ENCODE results near the gene ADAM21. TPM values are rescaled to one million over a fixed set of nuclear protein-coding genes. Genes with fewer than 3 reads are reported as not detected.
A peak's percentile ranks its signal among the peaks of the same experiment; 100 is the strongest.
"Not testable (repeated sequence)": the region's sequence is repeated elsewhere in the genome, so short reads cannot be mapped to it uniquely, and the experiment has no call there.

The ADAM21 gene
- total RNA-seq, result not detected in 2 replicates

GRCh38 chr14:70451874-70452273, at the start of gene ADAM21:
Gene ADAM21 (plus strand): TSS chr14:70452174. CDS start chr14:70457500, 5,326 bp downstream.
- Mint-ChIP-seq H3K36me3 (ENCODE audit: low read depth) (no peaks in the 10 kb centered on the region), H3K27ac (no peak within 1 kb of the TSS), H3K27me3 (peaks cover 6% of the 10 kb centered on the region), H3K4me3 (no peak within 1 kb of the TSS), H3K4me1 (no peaks in the 10 kb centered on the region), H3K9me3 (peaks cover 3% of the 10 kb centered on the region)
- DNase-seq, result no peak
- intact Hi-C loops (cut with micrococcal nuclease), result no loop called here

- H3K27me3 Mint-ChIP-seq; H3K9me3 Mint-ChIP-seq; H3K4me3 Mint-ChIP-seq; H3K4me1 Mint-ChIP-seq; DNase-seq; H3K27ac Mint-ChIP-seq; intact Hi-C loops (cut with micrococcal nuclease); H3K36me3 Mint-ChIP-seq (ENCODE audit: low read depth): not testable (repeated sequence)
Observed at GRCh38 chr14:70403335-70403734, 48.6 kb upstream of the ADAM21 start.

- H3K36me3 Mint-ChIP-seq (ENCODE audit: low read depth); H3K9me3 Mint-ChIP-seq; H3K27me3 Mint-ChIP-seq; DNase-seq; H3K4me1 Mint-ChIP-seq; intact Hi-C loops (cut with micrococcal nuclease); H3K4me3 Mint-ChIP-seq; H3K27ac Mint-ChIP-seq: not testable (repeated sequence)
Observed at GRCh38 chr14:70406216-70406615, 45.8 kb upstream of the ADAM21 start.

GRCh38 chr14:70407621-70408020, 44.4 kb upstream of the ADAM21 start:
- intact Hi-C loops (cut with micrococcal nuclease), result no loop called here
- no peak overlapping the region for H3K27ac Mint-ChIP-seq
- no peak for DNase-seq
- no peaks in the 10 kb centered on the region for H3K36me3 Mint-ChIP-seq (ENCODE audit: low read depth)
- H3K4me3 Mint-ChIP-seq, result no peak overlapping the region
- H3K9me3 Mint-ChIP-seq, result no peaks in the 10 kb centered on the region
- H3K4me1 Mint-ChIP-seq, result no peaks in the 10 kb centered on the region
- H3K27me3 Mint-ChIP-seq, result no peaks in the 10 kb centered on the region

- no peak overlapping the region for H3K27ac Mint-ChIP-seq
- intact Hi-C loops (cut with micrococcal nuclease), result no loop called here
- peak overlapping the region; percentile 79 for H3K4me3 Mint-ChIP-seq
- H3K27me3 Mint-ChIP-seq, result no peaks in the 10 kb centered on the region
- H3K9me3 Mint-ChIP-seq, result no peaks in the 10 kb centered on the region
- DNase-seq, result no peak
- peaks cover 15% of the 10 kb centered on the region for H3K4me1 Mint-ChIP-seq
- H3K36me3 Mint-ChIP-seq (ENCODE audit: low read depth), result no peaks in the 10 kb centered on the region
Observed at GRCh38 chr14:70415788-70416187, 36.2 kb upstream of the ADAM21 start.

GRCh38 chr14:70416338-70416724, 35.6 kb upstream of the ADAM21 start:
- intact Hi-C loops (cut with micrococcal nuclease), result no loop called here
- H3K27me3 Mint-ChIP-seq, result no peaks in the 10 kb centered on the region
- H3K4me3 Mint-ChIP-seq, result peak overlapping the region; percentile 89
- no peak overlapping the region for H3K27ac Mint-ChIP-seq
- no peak for DNase-seq
- peaks cover 15% of the 10 kb centered on the region for H3K4me1 Mint-ChIP-seq
- no peaks in the 10 kb centered on the region for H3K36me3 Mint-ChIP-seq (ENCODE audit: low read depth)
- H3K9me3 Mint-ChIP-seq, result no peaks in the 10 kb centered on the region

- no peaks in the 10 kb centered on the region for H3K36me3 Mint-ChIP-seq (ENCODE audit: low read depth)
- H3K4me3 Mint-ChIP-seq, result peak within 1 kb of the TSS; percentile 89
- peaks cover under 1% of the 10 kb centered on the region for H3K27me3 Mint-ChIP-seq
- DNase-seq, result peak; percentile 83
- peak within 1 kb of the TSS; percentile 23 for H3K27ac Mint-ChIP-seq
- intact Hi-C loops (cut with micrococcal nuclease), result no loop called here
- no peaks in the 10 kb centered on the region for H3K9me3 Mint-ChIP-seq
- peaks cover 15% of the 10 kb centered on the region for H3K4me1 Mint-ChIP-seq
Observed at GRCh38 chr14:70416725-70417349, 35.1 kb upstream of the ADAM21 start, which contains the start of gene SYNJ2BP. Gene SYNJ2BP (minus strand): TSS chr14:70417090. CDS start chr14:70416963, 127 bp downstream.

- H3K27me3 Mint-ChIP-seq; intact Hi-C loops (cut with micrococcal nuclease); H3K9me3 Mint-ChIP-seq; H3K36me3 Mint-ChIP-seq (ENCODE audit: low read depth); DNase-seq; H3K27ac Mint-ChIP-seq; H3K4me3 Mint-ChIP-seq: not testable (repeated sequence)
- peaks cover 15% of the 10 kb centered on the region for H3K4me1 Mint-ChIP-seq
Observed at GRCh38 chr14:70419270-70419931, 32.6 kb upstream of the ADAM21 start.

GRCh38 chr14:70422538-70422937, 29.4 kb upstream of the ADAM21 start:
- Mint-ChIP-seq H3K4me3 (no peak overlapping the region), H3K4me1 (no peaks in the 10 kb centered on the region), H3K27ac (no peak overlapping the region), H3K9me3 (no peaks in the 10 kb centered on the region), H3K27me3 (peaks cover 5% of the 10 kb centered on the region), H3K36me3 (ENCODE audit: low read depth) (no peaks in the 10 kb centered on the region)
- no peak for DNase-seq
- intact Hi-C loops (cut with micrococcal nuclease), result no loop called here

- Mint-ChIP-seq H3K27ac (no peak overlapping the region), H3K9me3 (peaks cover 7% of the 10 kb centered on the region)
Observed at GRCh38 chr14:70425354-70425753, 26.6 kb upstream of the ADAM21 start.

GRCh38 chr14:70426555-70426954, 25.4 kb upstream of the ADAM21 start:
- peaks cover 11% of the 10 kb centered on the region for H3K9me3 Mint-ChIP-seq
- H3K27me3 Mint-ChIP-seq; H3K27ac Mint-ChIP-seq; H3K4me3 Mint-ChIP-seq; H3K36me3 Mint-ChIP-seq (ENCODE audit: low read depth); H3K4me1 Mint-ChIP-seq; DNase-seq; intact Hi-C loops (cut with micrococcal nuclease): not testable (repeated sequence)

More at GRCh38 chr14:70425354-70425753, 26.6 kb upstream of the ADAM21 start:
- H3K4me1 Mint-ChIP-seq, result no peaks in the 10 kb centered on the region
- no peak overlapping the region for H3K4me3 Mint-ChIP-seq
- peaks cover 6% of the 10 kb centered on the region for H3K27me3 Mint-ChIP-seq
- no peaks in the 10 kb centered on the region for H3K36me3 Mint-ChIP-seq (ENCODE audit: low read depth)
- intact Hi-C loops (cut with micrococcal nuclease), result no loop called here
- no peak for DNase-seq

GRCh38 chr14:70436867-70437266, 15.1 kb upstream of the ADAM21 start:
- no peaks in the 10 kb centered on the region for H3K27me3 Mint-ChIP-seq
- peaks cover 31% of the 10 kb centered on the region for H3K9me3 Mint-ChIP-seq
- H3K27ac Mint-ChIP-seq, result no peak overlapping the region
- no peaks in the 10 kb centered on the region for H3K4me1 Mint-ChIP-seq
- no peak for DNase-seq
- no peaks in the 10 kb centered on the region for H3K36me3 Mint-ChIP-seq (ENCODE audit: low read depth)
- intact Hi-C loops (cut with micrococcal nuclease), result no loop called here
- H3K4me3 Mint-ChIP-seq, result no peak overlapping the region

- H3K36me3 Mint-ChIP-seq (ENCODE audit: low read depth), result no peaks in the 10 kb centered on the region
- no peaks in the 10 kb centered on the region for H3K4me1 Mint-ChIP-seq
- peaks cover 12% of the 10 kb centered on the region for H3K9me3 Mint-ChIP-seq
- intact Hi-C loops (cut with micrococcal nuclease), result no loop called here
- H3K27me3 Mint-ChIP-seq, result no peaks in the 10 kb centered on the region
- no peak overlapping the region for H3K4me3 Mint-ChIP-seq
- no peak overlapping the region for H3K27ac Mint-ChIP-seq
- DNase-seq, result no peak
Observed at GRCh38 chr14:70441641-70442040, 10.3 kb upstream of the ADAM21 start.

GRCh38 chr14:70442750-70443149, 9.2 kb upstream of the ADAM21 start:
- Mint-ChIP-seq H3K27ac (no peak overlapping the region), H3K36me3 (ENCODE audit: low read depth) (no peaks in the 10 kb centered on the region), H3K27me3 (no peaks in the 10 kb centered on the region), H3K9me3 (peaks cover 12% of the 10 kb centered on the region), H3K4me1 (no peaks in the 10 kb centered on the region), H3K4me3 (no peak overlapping the region)
- intact Hi-C loops (cut with micrococcal nuclease), result no loop called here
- DNase-seq, result no peak
